Gastrocnemius medialis (tissue), 4 donors: ENCODE results near the gene KCNQ1. TPM values are rescaled to one million over a fixed set of nuclear protein-coding genes. Genes with fewer than 3 reads are reported as not detected.

Experiments
- ATAC-seq, 2 donors: fragments of 150-250 bp; one replicate each; pipeline ENCODE4 v1.9.1; 2016
- DNase-seq, 2 donors: peaks; one replicate each; pipeline ENCODE4 v3.0.0-alpha.2; 2019
- H3K27ac ChIP-seq, 4 donors: fragments of 200-600 bp; sonication (generic); 1 replicate in 1 of 4; 2 replicates in 3 of 4; pipeline ENCODE4 v1.5.1; 2016 to 2018; ENCODE audit warnings: mild to moderate bottlenecking in 2 of 4, moderate library complexity in 1 of 4
- H3K27me3 ChIP-seq, 3 donors: fragments of 200-600 bp; sonication (generic) in 2 of 3; 1 replicate in 1 of 3; 2 replicates in 2 of 3; pipeline versions ENCODE4 v1.5.1 to v1.6.0; 2016 to 2019; ENCODE audit warnings: mild to moderate bottlenecking in 1 of 3, moderate library complexity in 1 of 3
- H3K36me3 ChIP-seq, 2 donors: fragments of 200-600 bp; sonication (generic) in 1 of 2; one replicate each; pipeline ENCODE4 v1.5.1; 2017 to 2018
- H3K4me1 ChIP-seq, 2 donors: fragments of 200-600 bp; sonication (generic) in 1 of 2; one replicate each; pipeline ENCODE4 v1.5.1; 2016 to 2017; ENCODE audit warnings: mild to moderate bottlenecking in 2 of 2
- H3K4me3 ChIP-seq, 4 donors: fragments of 200-600 bp; sonication (generic) in 3 of 4; 1 replicate in 1 of 4; 2 replicates in 3 of 4; pipeline ENCODE4 v1.5.1; 2016 to 2019; ENCODE audit warnings: mild to moderate bottlenecking in 2 of 4
- H3K9me3 ChIP-seq, 3 donors: fragments of 200-600 bp; sonication (generic) in 2 of 3; 1 replicate in 1 of 3; 2 replicates in 2 of 3; pipeline ENCODE4 v1.5.1; 2016 to 2019
- POLR2A ChIP-seq, 2 donors: fragments of 450-650 bp; IDR thresholded peaks; one replicate each; pipeline ENCODE4 v1.6.1; 2017; ENCODE audit warnings: antibody characterized with exemption in 2 of 2, mild to moderate bottlenecking in 2 of 2, moderate library complexity in 2 of 2
- in situ Hi-C, 4 donors: fragments of 200-750 bp; cut with MboI; loops; one replicate each; pipeline versions ENCODE4 v1.15.0 to v1.8.0; 2017; ENCODE audit warnings: low sequenced_read_pairs in 4 of 4
- intact Hi-C: fragments of 100-400 bp; cut with DNase I; formaldehyde crosslinking; loops from one replicate; pipeline ENCODE4 v1.15.1; 2023; ENCODE audit warnings: low total_unique reads
- total RNA-seq, 4 donors: library from RNA; depleted of rRNA; stranded (reverse); fragments of >200 nt; gene quantifications; one replicate each; pipeline versions ENCODE4 v1.1.0 to v1.2.3, GENCODE V29; 2016
- TF ChIP-seq, protein P1 (sequence below), 5 experiments: fragments of 450-650 bp in 3 of 5; fragments of 200-600 bp in 2 of 5; sonication (generic) in 2 of 5; IDR thresholded peaks in 4 of 5; conservative IDR thresholded peaks in 1 of 5; 1 replicate in 4 of 5; 2 replicates in 1 of 5; pipeline ENCODE4 v1.5.1; 2016 to 2019; ENCODE audit warnings: antibody characterized with exemption in 5 of 5, mild to moderate bottlenecking in 3 of 5, moderate library complexity in 3 of 5

KCNQ1 gene
- total RNA-seq, 4 donors from 2014 or later: 0.15 to 1.00 (median 0.67) TPM

DNA sequence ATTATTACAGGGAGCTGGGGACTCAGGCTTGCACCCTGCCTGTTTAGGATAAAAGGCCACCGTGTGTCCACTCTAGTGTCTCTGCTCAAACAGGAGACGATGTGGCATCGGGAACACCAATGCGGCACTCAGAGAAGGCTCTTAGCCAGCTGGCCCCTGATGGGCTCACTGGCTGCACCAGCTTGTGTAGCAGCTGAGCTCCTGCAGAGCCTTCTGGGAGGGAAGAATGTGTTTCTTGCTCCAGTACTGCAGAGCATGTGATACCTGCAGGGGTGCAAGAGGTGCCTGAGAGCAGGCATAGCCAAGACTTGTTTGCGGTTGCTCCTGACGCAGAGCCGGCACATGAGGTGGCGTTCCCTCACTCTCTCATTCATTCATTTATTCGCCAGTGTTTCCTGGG is 299.4 kb downstream of the KCNQ1 start:
- H3K27ac ChIP-seq: no peak overlapping the region
- DNase-seq (no peak), ATAC-seq (no peak)
- no peaks in the 10 kb centered on the region for H3K4me1 ChIP-seq
- intact Hi-C loops (no loop called here), in situ Hi-C loops (no loop called here)
- H3K36me3 ChIP-seq: no peaks in the 10 kb centered on the region
- TF ChIP-seq, protein P1, sequence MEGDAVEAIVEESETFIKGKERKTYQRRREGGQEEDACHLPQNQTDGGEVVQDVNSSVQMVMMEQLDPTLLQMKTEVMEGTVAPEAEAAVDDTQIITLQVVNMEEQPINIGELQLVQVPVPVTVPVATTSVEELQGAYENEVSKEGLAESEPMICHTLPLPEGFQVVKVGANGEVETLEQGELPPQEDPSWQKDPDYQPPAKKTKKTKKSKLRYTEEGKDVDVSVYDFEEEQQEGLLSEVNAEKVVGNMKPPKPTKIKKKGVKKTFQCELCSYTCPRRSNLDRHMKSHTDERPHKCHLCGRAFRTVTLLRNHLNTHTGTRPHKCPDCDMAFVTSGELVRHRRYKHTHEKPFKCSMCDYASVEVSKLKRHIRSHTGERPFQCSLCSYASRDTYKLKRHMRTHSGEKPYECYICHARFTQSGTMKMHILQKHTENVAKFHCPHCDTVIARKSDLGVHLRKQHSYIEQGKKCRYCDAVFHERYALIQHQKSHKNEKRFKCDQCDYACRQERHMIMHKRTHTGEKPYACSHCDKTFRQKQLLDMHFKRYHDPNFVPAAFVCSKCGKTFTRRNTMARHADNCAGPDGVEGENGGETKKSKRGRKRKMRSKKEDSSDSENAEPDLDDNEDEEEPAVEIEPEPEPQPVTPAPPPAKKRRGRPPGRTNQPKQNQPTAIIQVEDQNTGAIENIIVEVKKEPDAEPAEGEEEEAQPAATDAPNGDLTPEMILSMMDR (IDR thresholded peaks at IDR 0.05 in 4 of 5, conservative IDR thresholded peaks at IDR 0.05 in 1 of 5): no peak
- no peak for TF ChIP-seq POLR2A (IDR thresholded peaks at IDR 0.05)
- H3K4me3 ChIP-seq: no peak overlapping the region
- no peaks in the 10 kb centered on the region for H3K9me3 ChIP-seq
- no peaks in the 10 kb centered on the region for H3K27me3 ChIP-seq

DNA sequence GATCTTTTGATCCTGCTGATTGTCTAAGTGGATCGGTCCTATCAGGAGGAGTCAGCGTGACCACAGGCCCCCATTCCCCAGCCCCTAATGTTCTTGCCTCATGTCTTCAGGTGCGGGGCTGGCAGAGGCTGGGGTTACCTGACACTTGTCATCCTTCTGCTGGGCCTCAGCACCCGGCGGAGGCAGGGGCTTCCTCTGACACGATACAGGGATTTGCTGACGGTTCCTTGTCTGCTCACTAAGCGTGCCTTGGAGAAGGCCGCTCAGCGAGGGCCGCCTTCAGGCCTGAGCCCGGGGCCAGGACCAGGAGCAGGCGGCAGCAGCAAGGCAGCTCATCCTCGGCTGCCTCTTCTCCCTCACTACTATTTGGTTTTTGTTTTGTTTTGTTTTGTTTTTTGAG is 300.7 kb downstream of the KCNQ1 start:
- Histone ChIP-seq H3K27me3 (no peaks in the 10 kb centered on the region), H3K36me3 (no peaks in the 10 kb centered on the region), H3K27ac (no peak overlapping the region), H3K9me3 (no peaks in the 10 kb centered on the region), H3K4me1 (no peaks in the 10 kb centered on the region), H3K4me3 (no peak overlapping the region)
- intact Hi-C loops: no loop called here
- in situ Hi-C loops: no loop called here
- TF ChIP-seq, protein P1 (IDR thresholded peaks at IDR 0.05 in 4 of 5, conservative IDR thresholded peaks at IDR 0.05 in 1 of 5): no peak
- no peak for TF ChIP-seq POLR2A (IDR thresholded peaks at IDR 0.05)
- DNase-seq (no peak), ATAC-seq (no peak)

DNA sequence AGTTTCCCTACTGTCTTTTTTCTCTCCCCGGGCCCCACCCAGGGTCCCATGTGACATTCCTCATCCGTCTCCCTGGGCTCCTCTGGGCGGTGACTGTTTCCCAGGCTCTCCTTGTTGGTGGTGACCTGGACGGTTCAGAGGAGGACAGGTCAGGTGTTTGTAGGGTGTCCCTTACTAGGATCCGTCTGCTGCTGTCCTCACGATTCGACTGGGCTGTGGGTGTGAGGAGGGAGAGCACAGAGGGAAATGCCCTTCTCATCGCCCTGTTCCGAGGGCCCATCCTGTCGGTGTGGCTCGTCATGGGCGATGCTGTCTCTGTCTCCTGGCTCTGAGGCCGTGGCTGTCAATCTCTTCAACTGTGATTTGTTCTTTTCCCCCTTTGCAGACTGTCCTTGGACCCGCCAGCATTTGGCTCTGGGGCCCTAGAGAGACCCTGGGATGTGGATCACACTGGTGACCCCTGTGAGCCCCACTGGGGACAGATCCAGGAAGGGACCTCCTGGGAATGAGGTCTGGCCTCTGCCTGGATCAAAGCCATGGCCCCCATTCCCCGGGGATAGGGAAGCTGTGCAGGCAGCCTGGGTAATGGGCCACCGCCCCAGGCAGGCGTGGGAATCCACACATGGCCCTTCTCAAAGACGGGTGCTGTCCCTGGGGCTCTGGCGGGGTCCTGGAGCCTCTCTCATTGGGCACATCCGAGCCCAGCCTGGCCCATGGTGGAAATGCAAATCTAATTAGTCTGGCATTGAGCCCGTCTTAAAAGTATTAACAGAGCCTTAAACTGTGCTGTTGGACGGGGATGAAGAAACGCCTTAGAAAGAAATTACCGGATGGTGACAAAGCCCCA is 301.8 kb downstream of the KCNQ1 start:
- no peaks in the 10 kb centered on the region for H3K36me3 ChIP-seq
- no peaks in the 10 kb centered on the region for H3K27me3 ChIP-seq
- DNase-seq (peak in 1 of 2 donors; percentile 20), ATAC-seq (peak in 1 of 2 donors; percentile 24)
- TF ChIP-seq, protein P1 (IDR thresholded peaks at IDR 0.05 in 4 of 5, conservative IDR thresholded peaks at IDR 0.05 in 1 of 5): no peak
- TF ChIP-seq POLR2A (IDR thresholded peaks at IDR 0.05): no peak
- no peaks in the 10 kb centered on the region for H3K9me3 ChIP-seq
- in situ Hi-C loops (no loop called here), intact Hi-C loops (no loop called here)
- H3K4me3 ChIP-seq: no peak overlapping the region
- no peaks in the 10 kb centered on the region for H3K4me1 ChIP-seq
- no peak overlapping the region for H3K27ac ChIP-seq

- no peaks in the 10 kb centered on the region for H3K9me3 ChIP-seq
- no peak overlapping the region for H3K4me3 ChIP-seq
- no peak for ATAC-seq
- DNase-seq: no peak
- H3K27ac ChIP-seq: no peak overlapping the region
- in situ Hi-C loops: no loop called here
- no peaks in the 10 kb centered on the region for H3K27me3 ChIP-seq
- intact Hi-C loops: no loop called here
- TF ChIP-seq POLR2A (IDR thresholded peaks at IDR 0.05): no peak
- TF ChIP-seq, protein P1 (IDR thresholded peaks at IDR 0.05 in 4 of 5, conservative IDR thresholded peaks at IDR 0.05 in 1 of 5): no peak
- no peaks in the 10 kb centered on the region for H3K4me1 ChIP-seq
- H3K36me3 ChIP-seq: no peaks in the 10 kb centered on the region
These were observed 302.6 kb downstream of the KCNQ1 start for GRCh38 chr11:2747248-2748027.
